Measurements from ENCODE around the gene ALOX12. TPM values are rescaled to one million over a fixed set of nuclear protein-coding genes. Genes with fewer than 3 reads are reported as not detected.

ALOX12 gene
- total RNA-seq, 1 donor from 2014 or later: not detected

DNA sequence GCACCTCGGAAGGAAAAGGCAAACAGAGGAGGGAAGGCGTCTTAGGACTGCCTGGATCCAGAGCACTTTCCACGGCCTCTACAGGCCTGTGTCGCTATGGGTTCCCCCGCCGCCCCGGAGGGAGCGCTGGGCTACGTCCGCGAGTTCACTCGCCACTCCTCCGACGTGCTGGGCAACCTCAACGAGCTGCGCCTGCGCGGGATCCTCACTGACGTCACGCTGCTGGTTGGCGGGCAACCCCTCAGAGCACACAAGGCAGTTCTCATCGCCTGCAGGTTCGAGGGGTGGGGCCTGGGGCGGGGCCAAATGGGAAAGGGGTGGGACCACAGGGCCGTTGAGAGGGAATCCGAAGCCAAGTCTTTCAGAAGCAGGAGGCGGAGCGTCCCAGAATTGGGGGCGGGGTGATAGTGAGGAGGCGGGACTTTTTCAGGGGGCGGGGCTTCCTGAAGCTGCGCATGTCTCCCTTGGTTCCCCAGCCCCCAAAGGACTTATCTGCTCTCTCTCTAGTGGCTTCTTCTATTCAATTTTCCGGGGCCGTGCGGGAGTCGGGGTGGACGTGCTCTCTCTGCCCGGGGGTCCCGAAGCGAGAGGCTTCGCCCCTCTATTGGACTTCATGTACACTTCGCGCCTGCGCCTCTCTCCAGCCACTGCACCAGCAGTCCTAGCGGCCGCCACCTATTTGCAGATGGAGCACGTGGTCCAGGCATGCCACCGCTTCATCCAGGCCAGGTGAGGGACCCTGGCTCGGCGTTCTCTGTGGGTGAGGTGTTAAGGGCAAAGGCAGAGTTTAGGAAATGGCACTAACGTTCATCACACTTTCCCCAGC is 27.9 kb downstream of the ALOX12 start:
- no peaks in the 10 kb centered on the region for H3K9me3 Mint-ChIP-seq (ENCODE audit: low read depth)
- peaks cover 62% of the 10 kb centered on the region for H3K27me3 Mint-ChIP-seq
- H3K27ac Mint-ChIP-seq: no peak overlapping the region
- peaks cover 1% of the 10 kb centered on the region for H3K4me1 Mint-ChIP-seq (ENCODE audit: low read depth)
- H3K4me3 Mint-ChIP-seq (ENCODE audit: low read depth): no peak overlapping the region
- peak; percentile 58 for DNase-seq (ENCODE audit: low spot score, unreplicated experiment)
- TF ChIP-seq, protein P1, sequence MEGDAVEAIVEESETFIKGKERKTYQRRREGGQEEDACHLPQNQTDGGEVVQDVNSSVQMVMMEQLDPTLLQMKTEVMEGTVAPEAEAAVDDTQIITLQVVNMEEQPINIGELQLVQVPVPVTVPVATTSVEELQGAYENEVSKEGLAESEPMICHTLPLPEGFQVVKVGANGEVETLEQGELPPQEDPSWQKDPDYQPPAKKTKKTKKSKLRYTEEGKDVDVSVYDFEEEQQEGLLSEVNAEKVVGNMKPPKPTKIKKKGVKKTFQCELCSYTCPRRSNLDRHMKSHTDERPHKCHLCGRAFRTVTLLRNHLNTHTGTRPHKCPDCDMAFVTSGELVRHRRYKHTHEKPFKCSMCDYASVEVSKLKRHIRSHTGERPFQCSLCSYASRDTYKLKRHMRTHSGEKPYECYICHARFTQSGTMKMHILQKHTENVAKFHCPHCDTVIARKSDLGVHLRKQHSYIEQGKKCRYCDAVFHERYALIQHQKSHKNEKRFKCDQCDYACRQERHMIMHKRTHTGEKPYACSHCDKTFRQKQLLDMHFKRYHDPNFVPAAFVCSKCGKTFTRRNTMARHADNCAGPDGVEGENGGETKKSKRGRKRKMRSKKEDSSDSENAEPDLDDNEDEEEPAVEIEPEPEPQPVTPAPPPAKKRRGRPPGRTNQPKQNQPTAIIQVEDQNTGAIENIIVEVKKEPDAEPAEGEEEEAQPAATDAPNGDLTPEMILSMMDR (IDR thresholded peaks at IDR 0.05; ENCODE audit: unreplicated experiment): no peak
- H3K36me3 Mint-ChIP-seq (ENCODE audit: insufficient read depth): no peaks in the 10 kb centered on the region

DNA sequence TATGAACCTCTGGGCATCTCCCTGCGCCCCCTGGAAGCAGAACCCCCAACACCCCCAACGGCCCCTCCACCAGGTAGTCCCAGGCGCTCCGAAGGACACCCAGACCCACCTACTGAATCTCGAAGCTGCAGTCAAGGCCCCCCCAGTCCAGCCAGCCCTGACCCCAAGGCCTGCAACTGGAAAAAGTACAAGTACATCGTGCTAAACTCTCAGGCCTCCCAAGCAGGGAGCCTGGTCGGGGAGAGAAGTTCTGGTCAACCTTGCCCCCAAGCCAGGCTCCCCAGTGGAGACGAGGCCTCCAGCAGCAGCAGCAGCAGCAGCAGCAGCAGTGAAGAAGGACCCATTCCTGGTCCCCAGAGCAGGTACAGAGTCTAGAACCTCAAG is 28.5 kb downstream of the ALOX12 start:
- no peaks in the 10 kb centered on the region for H3K36me3 Mint-ChIP-seq (ENCODE audit: insufficient read depth)
- no peak overlapping the region for H3K4me3 Mint-ChIP-seq (ENCODE audit: low read depth)
- TF ChIP-seq, protein P1 (IDR thresholded peaks at IDR 0.05; ENCODE audit: unreplicated experiment): no peak
- no peak for DNase-seq (ENCODE audit: low spot score, unreplicated experiment)
- no peak overlapping the region for H3K27ac Mint-ChIP-seq
- peaks cover 1% of the 10 kb centered on the region for H3K4me1 Mint-ChIP-seq (ENCODE audit: low read depth)
- H3K9me3 Mint-ChIP-seq (ENCODE audit: low read depth): no peaks in the 10 kb centered on the region
- peaks cover 68% of the 10 kb centered on the region for H3K27me3 Mint-ChIP-seq

DNA sequence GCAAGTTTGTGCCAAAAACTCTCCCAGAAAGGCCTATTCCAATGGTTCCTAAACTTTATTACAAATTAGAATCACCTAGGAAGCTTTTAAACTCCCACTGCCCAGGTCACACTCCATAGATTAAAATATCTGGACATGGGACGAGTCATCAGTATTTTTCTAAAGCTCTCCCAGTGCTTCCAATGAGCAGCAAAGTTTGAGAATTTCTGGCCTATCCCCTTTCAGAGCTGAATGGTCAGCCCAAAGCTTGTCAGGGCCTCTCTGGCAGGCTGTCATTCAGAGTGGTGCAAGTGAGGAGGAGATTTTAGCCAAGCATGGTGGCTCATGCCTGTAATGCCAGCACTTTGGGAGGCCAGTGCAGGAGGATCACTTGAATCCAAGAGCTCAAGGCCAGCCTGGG is 29.4 kb downstream of the ALOX12 start:
- Mint-ChIP-seq H3K27me3 (peaks cover 76% of the 10 kb centered on the region), H3K4me3 (ENCODE audit: low read depth) (no peak overlapping the region), H3K27ac (no peak overlapping the region), H3K4me1 (ENCODE audit: low read depth) (no peaks in the 10 kb centered on the region), H3K9me3 (ENCODE audit: low read depth) (no peaks in the 10 kb centered on the region), H3K36me3 (ENCODE audit: insufficient read depth) (no peaks in the 10 kb centered on the region)
- TF ChIP-seq, protein P1 (IDR thresholded peaks at IDR 0.05; ENCODE audit: unreplicated experiment): no peak
- no peak for DNase-seq (ENCODE audit: low spot score, unreplicated experiment)

DNA sequence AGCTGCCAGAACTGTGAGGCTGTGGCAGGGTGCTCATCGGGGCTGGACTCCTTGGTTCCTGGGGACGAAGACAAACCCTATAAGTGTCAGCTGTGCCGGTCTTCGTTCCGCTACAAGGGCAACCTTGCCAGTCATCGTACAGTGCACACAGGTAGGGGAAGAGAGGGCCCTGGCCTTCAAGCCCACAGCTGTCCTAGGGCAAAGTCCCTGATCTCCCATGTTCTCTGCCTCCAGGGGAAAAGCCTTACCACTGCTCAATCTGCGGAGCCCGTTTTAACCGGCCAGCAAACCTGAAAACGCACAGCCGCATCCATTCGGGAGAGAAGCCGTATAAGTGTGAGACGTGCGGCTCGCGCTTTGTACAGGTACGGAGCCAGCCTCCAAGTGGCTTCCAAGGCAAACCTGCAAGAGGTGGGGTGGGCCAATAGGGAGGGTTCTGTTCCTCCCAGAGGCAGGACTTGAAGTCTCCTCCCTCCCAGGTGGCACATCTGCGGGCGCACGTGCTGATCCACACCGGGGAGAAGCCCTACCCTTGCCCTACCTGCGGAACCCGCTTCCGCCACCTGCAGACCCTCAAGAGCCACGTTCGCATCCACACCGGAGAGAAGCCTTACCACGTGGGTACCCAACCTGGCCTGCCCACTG is 30.7 kb downstream of the ALOX12 start:
- H3K4me1 Mint-ChIP-seq (ENCODE audit: low read depth): no peaks in the 10 kb centered on the region
- H3K36me3 Mint-ChIP-seq (ENCODE audit: insufficient read depth): no peaks in the 10 kb centered on the region
- H3K27ac Mint-ChIP-seq: no peak overlapping the region
- H3K27me3 Mint-ChIP-seq: peaks cover 66% of the 10 kb centered on the region
- DNase-seq (ENCODE audit: low spot score, unreplicated experiment): no peak
- no peaks in the 10 kb centered on the region for H3K9me3 Mint-ChIP-seq (ENCODE audit: low read depth)
- TF ChIP-seq, protein P1 (IDR thresholded peaks at IDR 0.05; ENCODE audit: unreplicated experiment): no peak
- no peak overlapping the region for H3K4me3 Mint-ChIP-seq (ENCODE audit: low read depth)

DNA sequence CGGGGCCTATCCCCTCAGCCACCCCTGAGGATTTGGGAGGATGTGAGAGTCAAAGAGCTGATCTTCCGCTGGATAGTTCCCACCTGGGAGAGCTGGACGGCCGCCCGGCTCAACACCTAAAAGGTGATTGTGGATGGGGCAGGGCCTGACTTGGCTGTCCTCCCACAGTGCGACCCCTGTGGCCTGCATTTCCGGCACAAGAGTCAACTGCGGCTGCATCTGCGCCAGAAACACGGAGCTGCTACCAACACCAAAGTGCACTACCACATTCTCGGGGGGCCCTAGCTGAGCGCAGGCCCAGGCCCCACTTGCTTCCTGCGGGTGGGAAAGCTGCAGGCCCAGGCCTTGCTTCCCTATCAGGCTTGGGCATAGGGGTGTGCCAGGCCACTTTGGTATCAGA is 31.5 kb downstream of the ALOX12 start:
- DNase-seq (ENCODE audit: low spot score, unreplicated experiment): no peak

More for the DNA sequence above, 31.5 kb downstream of the ALOX12 start:
- Mint-ChIP-seq H3K4me3 (ENCODE audit: low read depth) (no peak overlapping the region), H3K27ac (no peak overlapping the region), H3K27me3 (peaks cover 61% of the 10 kb centered on the region), H3K4me1 (ENCODE audit: low read depth) (no peaks in the 10 kb centered on the region), H3K9me3 (ENCODE audit: low read depth) (no peaks in the 10 kb centered on the region), H3K36me3 (ENCODE audit: insufficient read depth) (no peaks in the 10 kb centered on the region)
- TF ChIP-seq, protein P1 (IDR thresholded peaks at IDR 0.05; ENCODE audit: unreplicated experiment): no peak
